IgD-negative memory B cell (primary cell): ENCODE measurements around the gene ATOH8. TPM values are rescaled to one million over a fixed set of nuclear protein-coding genes. Genes with fewer than 3 reads are reported as not detected.

ENCODE experiments used
- H3K27ac Mint-ChIP-seq, 3 donors: one replicate each; pipeline ENCODE4 v1.8.0; 2020 to 2022; ENCODE audit warnings: mild to moderate bottlenecking in 3 of 3, mixed read lengths in 3 of 3, moderate library complexity in 1 of 3
- H3K27me3 Mint-ChIP-seq: one replicate; pipeline ENCODE4 v1.8.0; 2021; ENCODE audit warnings: mixed read lengths
- H3K36me3 Mint-ChIP-seq: one replicate; pipeline ENCODE4 v1.8.0; 2020; ENCODE audit warnings: mild to moderate bottlenecking, mixed read lengths
- H3K4me1 Mint-ChIP-seq, 3 donors: one replicate each; pipeline ENCODE4 v1.8.0; 2020 to 2022; ENCODE audit warnings: mixed read lengths in 3 of 3, mild to moderate bottlenecking in 1 of 3
- H3K4me3 Mint-ChIP-seq, 4 donors: one replicate each; pipeline ENCODE4 v1.8.0; 2020 to 2022; ENCODE audit warnings: mild to moderate bottlenecking in 4 of 4, mixed read lengths in 4 of 4, moderate library complexity in 3 of 4
- H3K9me3 Mint-ChIP-seq, 3 donors: one replicate each; pipeline ENCODE4 v1.8.0; 2020 to 2021; ENCODE audit warnings: mixed read lengths in 3 of 3, mild to moderate bottlenecking in 1 of 3
- polyA plus RNA-seq: library from polyadenylated mRNA; unstranded; fragments of 300-500 nt; fragmentation: Illumina TruSeq; gene quantifications from one replicate; pipeline ENCODE4 v1.2.3, GENCODE V29; 2021

Gene ATOH8
- polyA plus RNA-seq, 1 donor from 2014 or later, result not detected

DNA sequence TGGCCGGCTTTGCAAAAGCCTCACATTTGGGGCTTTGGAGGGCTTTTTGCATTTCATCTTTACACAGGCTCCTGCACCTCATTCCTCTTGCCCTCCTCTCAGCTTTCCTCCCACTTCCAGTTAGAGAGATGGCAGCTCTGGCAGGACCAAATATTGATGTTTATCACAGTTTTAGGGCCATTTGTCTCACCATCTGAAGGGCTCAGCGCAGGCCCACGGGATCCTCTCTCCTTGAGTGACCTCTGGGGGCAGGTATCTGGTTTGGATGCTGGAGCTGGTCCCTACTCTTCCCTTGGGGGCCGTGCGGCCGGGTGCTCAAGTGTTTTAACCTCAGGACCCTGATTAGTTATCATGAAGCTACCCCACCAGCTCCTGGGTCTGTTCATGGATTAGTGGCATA, 19.9 kb downstream of the ATOH8 start:
- Mint-ChIP-seq H3K27ac (no peak overlapping the region), H3K9me3 (no peaks in the 10 kb centered on the region), H3K4me3 (no peak overlapping the region), H3K4me1 (peaks cover 0 to 1% (median 0%) of the 10 kb centered on the region in 3 donors), H3K36me3 (peaks cover 2% of the 10 kb centered on the region), H3K27me3 (peaks cover 30% of the 10 kb centered on the region)

DNA sequence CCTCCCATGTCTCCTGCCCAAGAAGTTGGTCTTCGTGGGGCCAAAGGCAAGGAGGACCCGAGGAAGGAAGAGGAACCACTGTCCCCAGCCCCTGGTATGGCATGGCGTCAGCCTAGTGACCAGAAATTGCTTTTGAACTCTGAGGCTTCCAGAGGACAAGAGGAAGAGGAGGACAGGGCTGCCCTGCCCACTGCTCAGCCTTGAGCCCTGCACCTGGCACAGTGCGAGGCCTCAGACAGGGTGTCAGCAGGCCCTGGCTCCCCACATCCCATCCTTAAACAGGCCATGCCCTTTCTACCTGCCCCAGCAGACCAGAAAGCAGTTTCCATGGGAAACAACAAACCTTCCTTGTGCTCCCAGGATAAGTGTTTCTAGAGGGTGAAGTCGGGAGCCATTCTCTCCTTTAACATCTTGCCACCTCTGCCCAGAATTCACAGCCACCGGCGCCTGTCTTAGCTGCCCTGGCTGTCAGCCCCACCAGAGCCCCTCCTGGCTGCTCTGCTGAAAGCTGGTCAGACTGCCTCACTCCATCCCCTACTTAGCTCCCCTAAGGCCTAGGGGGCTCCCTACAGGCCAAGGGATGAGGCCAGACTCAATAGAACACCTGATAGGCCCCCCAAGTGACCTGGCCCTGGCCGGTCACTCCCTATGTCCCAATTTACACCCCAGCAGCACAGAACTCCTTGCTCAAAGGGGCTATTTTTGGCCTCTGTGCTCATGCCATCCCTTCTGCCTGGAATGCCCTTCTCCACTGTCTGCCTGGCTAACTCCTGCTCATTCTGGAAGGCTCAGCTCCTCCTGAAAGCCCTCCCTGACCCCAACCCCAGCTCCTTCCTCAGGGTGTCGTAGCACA, 20.6 kb downstream of the ATOH8 start:
- peaks cover 0 to 1% (median 0%) of the 10 kb centered on the region in 3 donors for H3K4me1 Mint-ChIP-seq
- H3K27me3 Mint-ChIP-seq, result peaks cover 30% of the 10 kb centered on the region
- peaks cover 2% of the 10 kb centered on the region for H3K36me3 Mint-ChIP-seq
- H3K9me3 Mint-ChIP-seq, result no peaks in the 10 kb centered on the region
- H3K4me3 Mint-ChIP-seq, result no peak overlapping the region
- no peak overlapping the region for H3K27ac Mint-ChIP-seq

DNA sequence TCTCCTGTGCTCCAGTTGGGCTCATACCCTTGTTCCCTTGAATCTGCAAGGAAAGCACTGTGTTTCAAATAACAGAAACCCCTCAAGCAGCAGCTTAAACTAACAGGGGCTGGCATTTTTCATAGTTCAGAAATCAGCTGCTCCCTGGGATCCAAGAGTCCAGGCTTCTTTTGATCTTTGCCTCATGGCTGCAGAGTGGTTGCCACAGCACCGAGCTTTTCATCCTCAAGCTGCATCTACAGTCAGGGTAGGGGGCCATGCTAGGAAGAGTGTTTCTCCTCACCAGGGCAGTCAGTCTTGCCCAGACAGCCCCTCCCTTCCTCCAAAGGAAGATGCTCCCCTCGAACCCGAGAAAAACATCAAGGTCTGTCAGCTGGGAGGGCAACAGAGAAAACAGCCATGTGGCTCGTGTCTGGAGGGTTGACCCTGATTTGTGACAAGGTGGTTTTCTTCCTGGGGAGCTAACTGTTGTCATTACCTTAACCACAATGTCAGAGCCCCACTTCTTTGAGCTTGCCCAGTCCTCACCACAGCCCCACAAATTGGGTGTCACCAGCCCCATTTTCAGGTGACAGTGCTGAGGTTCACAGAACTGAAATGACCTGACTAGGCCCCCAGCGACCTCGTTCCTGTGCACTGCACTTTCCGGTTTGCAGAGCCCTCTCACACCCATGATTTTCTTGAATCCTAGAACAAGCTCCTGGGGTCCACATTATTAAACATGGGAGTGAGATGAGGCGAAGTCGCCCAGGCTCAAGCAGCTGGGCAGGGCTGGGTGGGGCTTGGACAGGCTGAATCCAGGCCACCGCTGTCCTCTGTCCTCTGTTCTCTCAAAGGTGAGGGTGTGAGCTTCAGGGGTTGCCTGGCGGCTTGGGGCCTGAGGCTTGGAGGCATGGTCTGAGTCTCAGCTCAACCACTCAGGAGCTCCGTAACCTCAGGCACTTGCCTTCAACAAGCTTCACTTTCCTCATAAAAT, 21.9 kb downstream of the ATOH8 start:
- H3K36me3 Mint-ChIP-seq, result peaks cover 2% of the 10 kb centered on the region
- no peak overlapping the region for H3K27ac Mint-ChIP-seq
- peaks cover 0 to 1% (median 0%) of the 10 kb centered on the region in 3 donors for H3K4me1 Mint-ChIP-seq
- no peaks in the 10 kb centered on the region for H3K9me3 Mint-ChIP-seq
- peaks cover 24% of the 10 kb centered on the region for H3K27me3 Mint-ChIP-seq
- no peak overlapping the region for H3K4me3 Mint-ChIP-seq

DNA sequence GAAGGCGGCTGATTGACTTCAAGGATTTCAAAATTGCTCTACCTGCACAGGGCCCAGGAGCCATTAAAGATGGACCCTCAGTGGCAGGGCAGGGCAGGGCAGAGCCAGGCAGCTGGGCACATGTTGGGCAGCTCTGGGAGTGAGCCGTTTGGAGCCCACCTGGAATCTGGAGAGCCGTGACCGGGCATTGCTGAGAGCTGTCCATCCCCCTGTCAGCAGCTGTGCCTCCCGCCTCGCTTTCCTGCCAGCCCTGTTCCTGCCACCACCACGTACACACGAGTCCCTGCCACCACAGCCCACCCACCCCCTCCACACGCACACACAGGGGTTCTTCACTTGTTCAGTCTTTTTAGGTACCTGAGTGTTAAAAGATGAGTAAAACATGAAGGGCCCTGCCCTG, 22.9 kb downstream of the ATOH8 start:
- Mint-ChIP-seq H3K27me3 (peaks cover 14% of the 10 kb centered on the region), H3K27ac (peak overlapping the region in 1 of 3 donors; percentile 64), H3K36me3 (peaks cover 2% of the 10 kb centered on the region), H3K4me3 (no peak overlapping the region), H3K4me1 (peaks cover 0 to 1% (median 0%) of the 10 kb centered on the region in 3 donors), H3K9me3 (no peaks in the 10 kb centered on the region)

DNA sequence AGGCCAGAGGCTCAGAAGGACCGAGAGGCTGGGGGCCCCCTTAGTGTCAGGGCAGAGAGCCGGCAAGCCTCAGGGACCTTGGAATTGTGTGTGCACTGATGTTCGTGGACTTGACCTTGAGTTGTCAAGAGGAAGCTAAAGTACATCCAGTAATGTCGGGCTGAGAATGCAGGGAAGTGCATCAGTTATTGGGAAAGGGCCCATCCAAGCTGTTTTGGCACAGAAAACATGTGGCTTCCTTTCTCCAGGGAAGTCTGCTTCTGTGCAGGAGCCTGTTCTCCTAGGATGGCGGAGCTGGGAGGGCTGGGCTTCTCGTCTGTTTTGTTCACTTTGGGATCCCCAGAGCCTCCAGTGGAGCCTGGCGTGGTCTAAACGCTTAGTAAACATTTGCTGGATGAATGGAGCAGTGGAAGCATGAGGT, 23.7 kb downstream of the ATOH8 start:
- peak overlapping the region in 2 of 3 donors; percentile 59 to 64 for H3K27ac Mint-ChIP-seq
- peaks cover 0 to 1% (median 0%) of the 10 kb centered on the region in 3 donors for H3K4me1 Mint-ChIP-seq

DNA sequence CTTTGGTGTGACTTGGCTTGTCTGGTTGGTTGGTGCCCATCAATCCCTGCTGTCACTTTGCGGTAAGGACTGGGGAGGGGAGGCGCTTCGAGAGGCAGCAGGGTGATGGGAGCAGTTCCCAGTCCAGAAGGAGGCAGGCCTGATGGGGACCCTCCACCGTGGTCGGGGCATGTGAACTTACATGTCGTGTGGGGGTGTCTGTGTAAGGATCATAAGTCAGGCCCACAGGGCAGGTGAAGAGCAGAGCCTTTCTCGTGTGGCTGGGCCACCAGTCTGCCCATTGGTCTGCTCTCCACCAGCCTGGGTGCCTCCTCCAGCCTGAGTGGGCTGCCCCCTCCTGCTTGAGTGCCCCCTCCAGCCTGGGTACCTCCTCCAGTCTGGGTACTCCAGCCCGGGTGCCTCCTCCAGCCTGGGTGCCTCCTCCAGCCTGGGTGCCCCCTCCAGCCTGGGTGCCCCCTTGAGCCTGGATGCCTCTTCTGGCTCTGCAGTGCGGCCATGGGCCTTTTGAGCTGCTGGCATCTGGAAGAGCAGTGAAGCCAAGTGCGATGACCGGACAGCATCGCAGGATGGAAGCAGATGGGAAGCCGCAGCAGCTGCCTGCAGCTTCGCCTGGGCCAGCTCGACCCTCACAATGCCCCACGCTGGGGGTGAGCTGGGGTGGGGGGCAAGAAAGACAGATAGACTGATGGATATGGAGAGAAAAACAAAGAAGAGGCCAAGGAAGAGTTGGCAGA, 25.0 kb downstream of the ATOH8 start:
- H3K27me3 Mint-ChIP-seq, result peaks cover under 1% of the 10 kb centered on the region
- H3K27ac Mint-ChIP-seq, result no peak overlapping the region
- H3K4me1 Mint-ChIP-seq, result no peaks in the 10 kb centered on the region
- H3K36me3 Mint-ChIP-seq, result peaks cover 2% of the 10 kb centered on the region
- no peaks in the 10 kb centered on the region for H3K9me3 Mint-ChIP-seq
- H3K4me3 Mint-ChIP-seq, result no peak overlapping the region

More for the DNA sequence above, 23.7 kb downstream of the ATOH8 start:
- H3K9me3 Mint-ChIP-seq, result no peaks in the 10 kb centered on the region
- peaks cover 2% of the 10 kb centered on the region for H3K36me3 Mint-ChIP-seq
- peaks cover 11% of the 10 kb centered on the region for H3K27me3 Mint-ChIP-seq
- H3K4me3 Mint-ChIP-seq, result no peak overlapping the region

DNA sequence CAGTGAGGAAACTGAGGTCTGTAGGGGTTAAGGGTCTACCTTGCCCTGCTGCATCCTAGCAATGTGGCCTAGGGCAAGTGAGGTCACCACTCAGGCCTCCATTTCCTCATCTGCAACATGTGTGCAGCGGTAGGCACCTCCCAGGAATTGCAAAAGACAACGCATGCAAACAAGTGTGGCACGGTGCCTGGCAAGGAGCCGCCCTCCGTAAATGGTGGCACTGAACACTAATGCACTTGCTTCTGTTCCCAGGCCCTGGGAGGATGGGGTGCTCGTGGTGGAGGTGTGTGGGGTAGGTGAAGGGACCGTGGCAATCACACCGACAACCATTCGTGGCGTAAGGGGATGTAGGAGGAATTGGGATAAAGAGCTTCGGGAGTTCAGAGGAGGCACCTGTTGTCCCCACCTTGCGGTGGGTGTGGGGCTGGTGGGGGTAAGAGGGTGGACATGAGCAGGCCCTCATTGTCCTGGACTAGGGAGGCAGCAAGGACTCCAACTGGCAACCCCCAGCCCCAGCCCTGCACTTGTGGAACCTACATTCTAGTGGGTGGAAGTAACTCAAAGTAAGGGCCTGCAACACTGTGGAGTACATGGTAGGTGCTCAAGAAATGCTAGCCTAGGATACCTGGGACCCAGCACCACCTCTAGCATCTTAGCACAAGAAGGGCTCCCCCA, 26.0 kb downstream of the ATOH8 start:
- Mint-ChIP-seq H3K4me3 (no peak overlapping the region), H3K4me1 (no peaks in the 10 kb centered on the region), H3K27me3 (no peaks in the 10 kb centered on the region), H3K27ac (no peak overlapping the region), H3K9me3 (no peaks in the 10 kb centered on the region), H3K36me3 (peaks cover 2% of the 10 kb centered on the region)

DNA sequence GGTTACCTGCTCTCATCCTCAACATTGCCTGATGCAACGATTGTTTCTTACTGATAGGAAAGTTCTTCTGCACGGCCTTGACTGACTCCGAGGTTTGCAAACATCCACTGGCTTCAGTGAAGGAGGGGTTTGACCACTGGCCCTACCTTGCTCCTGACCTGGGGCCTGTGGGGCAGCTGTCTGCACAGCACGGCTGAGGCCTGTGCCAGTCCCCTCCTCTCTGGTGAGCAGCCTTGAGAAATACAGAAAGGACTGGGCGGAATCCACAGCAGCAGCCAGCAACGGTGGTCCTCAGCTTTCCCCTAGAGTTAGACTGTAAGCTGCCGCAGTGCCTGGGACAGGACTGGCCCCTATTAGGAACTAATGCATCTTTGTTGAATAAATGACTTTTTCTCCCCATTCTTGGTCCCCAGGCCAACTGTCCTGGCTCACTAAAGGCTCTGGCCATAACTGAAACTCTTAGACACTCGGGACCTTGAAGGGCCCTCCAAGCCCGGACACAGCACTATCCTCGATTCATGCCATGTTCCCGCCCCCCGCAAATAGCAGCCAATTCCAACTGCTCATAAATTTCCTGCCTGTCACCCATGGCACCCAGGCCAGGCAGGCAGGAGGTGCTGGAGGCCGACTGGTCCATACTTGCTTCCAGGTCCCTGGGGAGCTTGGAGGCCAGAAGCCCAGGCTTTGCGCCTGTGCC, 26.7 kb downstream of the ATOH8 start:
- Mint-ChIP-seq H3K4me1 (peaks cover 0 to under 1% (median 0%) of the 10 kb centered on the region in 3 donors), H3K27me3 (no peaks in the 10 kb centered on the region), H3K4me3 (no peak overlapping the region), H3K9me3 (no peaks in the 10 kb centered on the region), H3K27ac (no peak overlapping the region), H3K36me3 (peaks cover 2% of the 10 kb centered on the region)

DNA sequence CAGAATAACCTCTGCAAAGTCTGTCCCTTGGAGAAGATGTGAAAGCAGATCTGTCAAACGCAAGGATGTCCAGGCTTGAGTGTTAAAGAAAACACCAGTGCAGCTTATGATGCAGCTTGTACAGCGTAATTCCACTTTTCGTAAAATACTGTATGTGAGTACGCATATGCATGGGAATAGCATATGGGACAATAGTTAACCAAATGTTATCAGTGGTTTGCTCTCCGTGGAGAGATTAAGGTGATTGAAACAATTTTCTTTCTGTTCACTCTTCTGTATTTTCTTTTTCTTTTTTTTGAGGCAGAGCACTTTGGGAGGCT, 27.2 kb downstream of the ATOH8 start:
- Mint-ChIP-seq H3K36me3 (peaks cover 2% of the 10 kb centered on the region), H3K4me3 (no peak overlapping the region), H3K9me3 (no peaks in the 10 kb centered on the region), H3K27me3 (peaks cover 4% of the 10 kb centered on the region), H3K4me1 (peaks cover 0 to 2% (median 0%) of the 10 kb centered on the region in 3 donors), H3K27ac (no peak overlapping the region)

DNA sequence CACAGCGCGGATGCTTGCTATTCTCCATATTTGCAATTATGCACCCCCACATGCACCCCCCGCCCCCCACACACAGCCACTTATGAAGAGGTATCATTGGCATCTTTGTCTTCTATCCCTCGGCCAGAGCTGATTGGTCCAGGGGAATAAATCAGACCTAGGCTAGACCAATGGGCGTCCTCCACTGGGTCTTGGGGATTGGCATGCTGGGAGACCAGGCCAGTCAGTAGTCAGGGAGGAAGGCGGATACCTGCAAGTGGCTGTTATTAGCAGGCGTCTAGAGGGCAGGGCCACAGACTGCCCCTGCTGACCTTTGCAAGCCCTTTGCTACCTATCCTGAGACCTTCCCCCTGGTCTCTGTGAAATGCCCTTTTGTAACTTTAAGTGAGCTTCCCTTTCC, 30.0 kb downstream of the ATOH8 start:
- Mint-ChIP-seq H3K27ac (no peak overlapping the region), H3K4me1 (peaks cover 0 to 4% (median 0%) of the 10 kb centered on the region in 3 donors), H3K27me3 (peaks cover 10% of the 10 kb centered on the region), H3K9me3 (no peaks in the 10 kb centered on the region), H3K4me3 (no peak overlapping the region), H3K36me3 (no peaks in the 10 kb centered on the region)

DNA sequence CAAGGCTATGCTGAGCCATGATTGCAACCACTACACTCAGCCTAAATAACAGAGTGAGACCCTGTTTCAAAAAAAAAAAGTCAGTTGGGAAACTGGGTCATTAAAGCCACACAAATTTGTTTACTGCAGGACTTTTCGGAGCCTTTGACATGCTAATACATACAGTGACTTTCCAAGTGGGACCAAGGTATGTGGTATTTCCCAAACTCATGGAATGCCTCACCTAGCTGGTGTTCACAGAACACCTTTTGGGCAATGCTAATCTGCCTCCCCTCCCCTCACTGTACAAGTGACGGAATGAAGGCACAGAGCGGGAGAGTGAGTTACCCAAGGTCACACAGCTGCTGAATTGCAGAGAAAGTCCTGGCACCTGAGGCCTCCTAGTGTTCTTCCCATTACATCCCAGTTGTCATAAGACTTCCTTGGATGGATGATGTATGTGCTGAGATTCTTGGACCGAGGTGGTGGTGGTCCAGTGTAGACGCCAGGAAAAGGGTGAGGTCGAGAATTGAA, 30.7 kb downstream of the ATOH8 start:
- Mint-ChIP-seq H3K27ac (no peak overlapping the region), H3K27me3 (peaks cover 11% of the 10 kb centered on the region), H3K4me1 (peaks cover 0 to 4% (median 0%) of the 10 kb centered on the region in 3 donors), H3K36me3 (no peaks in the 10 kb centered on the region), H3K9me3 (no peaks in the 10 kb centered on the region), H3K4me3 (no peak overlapping the region)

DNA sequence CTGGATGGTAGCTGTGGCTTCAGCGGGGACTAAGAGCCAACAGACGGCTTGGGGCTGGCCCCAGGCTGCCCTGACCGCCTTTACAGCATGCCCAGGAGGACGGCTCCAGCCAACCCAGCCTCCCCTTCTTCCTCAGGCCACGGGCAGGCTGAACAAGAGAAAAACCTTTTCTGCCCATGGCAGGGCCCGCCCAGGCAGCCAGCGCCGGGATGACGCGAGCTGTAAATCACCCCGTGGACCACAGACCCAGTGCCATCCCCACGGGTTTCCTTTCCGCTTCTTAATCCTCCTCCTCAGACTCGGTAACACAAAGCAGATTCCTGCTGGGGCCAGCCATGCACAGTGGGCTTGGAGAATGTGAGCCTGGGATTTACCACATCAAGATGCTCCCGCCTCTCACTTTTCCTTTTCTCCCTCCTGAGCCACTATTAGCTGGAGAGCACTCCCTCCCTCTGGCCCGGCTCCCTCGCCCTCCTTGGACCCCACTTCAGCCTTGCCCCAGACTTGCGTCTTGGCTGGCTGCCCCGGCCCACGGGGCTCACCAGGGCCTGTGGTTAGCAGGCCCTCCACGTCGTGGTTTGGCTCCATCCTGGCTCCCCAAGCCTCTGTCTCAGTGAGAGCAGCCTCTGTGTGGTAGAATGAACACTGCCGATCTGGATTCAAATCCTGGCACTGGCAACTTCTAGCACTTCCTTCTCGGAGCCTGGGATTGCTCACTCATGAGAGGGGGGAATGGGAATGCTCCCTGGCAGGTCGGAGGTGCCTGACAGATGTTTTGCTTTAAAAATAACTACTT, 31.4 kb downstream of the ATOH8 start:
- Mint-ChIP-seq H3K4me1 (peaks cover 0 to 4% (median 0%) of the 10 kb centered on the region in 3 donors), H3K9me3 (no peaks in the 10 kb centered on the region), H3K36me3 (no peaks in the 10 kb centered on the region), H3K27me3 (peaks cover 11% of the 10 kb centered on the region), H3K4me3 (no peak overlapping the region), H3K27ac (no peak overlapping the region)

DNA sequence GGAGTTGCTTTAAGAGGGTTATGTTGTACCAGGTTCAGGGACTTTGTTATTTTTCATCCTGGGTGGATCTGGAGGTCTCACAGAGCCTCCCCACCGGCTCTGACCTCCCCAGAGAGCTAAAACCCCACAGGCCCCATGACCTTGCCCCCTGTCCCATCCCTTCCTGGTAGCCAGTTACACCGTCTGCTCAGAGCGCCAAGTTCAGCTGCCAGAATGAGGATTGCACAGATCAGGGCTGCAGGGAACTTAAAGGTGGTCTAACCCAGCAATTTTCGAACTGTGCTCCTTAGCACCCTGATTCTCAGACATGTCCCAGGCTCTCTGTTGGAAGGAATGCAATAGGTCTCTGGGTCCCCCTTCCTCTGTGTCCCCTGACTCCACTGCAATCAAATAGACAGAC, 32.1 kb downstream of the ATOH8 start:
- peaks cover 11% of the 10 kb centered on the region for H3K27me3 Mint-ChIP-seq
- H3K4me3 Mint-ChIP-seq, result no peak overlapping the region
- H3K9me3 Mint-ChIP-seq, result no peaks in the 10 kb centered on the region
- H3K36me3 Mint-ChIP-seq, result no peaks in the 10 kb centered on the region
- no peak overlapping the region for H3K27ac Mint-ChIP-seq
- H3K4me1 Mint-ChIP-seq, result peaks cover 0 to 4% (median 0%) of the 10 kb centered on the region in 3 donors
